OCI-LY1 (cell line): ENCODE measurements around the gene MAPT.

ENCODE experiments used
- CTCF ChIP-seq: fragments of 200-600 bp; sonication (generic), shearing (Covaris generic); IDR thresholded peaks from 2 replicates; pipeline ENCODE4 v1.5.1; 2017; ENCODE audit warnings: mild to moderate bottlenecking, antibody characterized with exemption, low read length, moderate library complexity, mixed read lengths
- EZH2 ChIP-seq: fragments of 200-600 bp; sonication (generic), shearing (Covaris generic); IDR thresholded peaks from 2 replicates; pipeline ENCODE4 v1.8.0; 2017; ENCODE audit warnings: borderline replicate concordance, mixed run types, mild to moderate bottlenecking, antibody characterized with exemption, low read length, moderate library complexity, mixed read lengths

DNA sequence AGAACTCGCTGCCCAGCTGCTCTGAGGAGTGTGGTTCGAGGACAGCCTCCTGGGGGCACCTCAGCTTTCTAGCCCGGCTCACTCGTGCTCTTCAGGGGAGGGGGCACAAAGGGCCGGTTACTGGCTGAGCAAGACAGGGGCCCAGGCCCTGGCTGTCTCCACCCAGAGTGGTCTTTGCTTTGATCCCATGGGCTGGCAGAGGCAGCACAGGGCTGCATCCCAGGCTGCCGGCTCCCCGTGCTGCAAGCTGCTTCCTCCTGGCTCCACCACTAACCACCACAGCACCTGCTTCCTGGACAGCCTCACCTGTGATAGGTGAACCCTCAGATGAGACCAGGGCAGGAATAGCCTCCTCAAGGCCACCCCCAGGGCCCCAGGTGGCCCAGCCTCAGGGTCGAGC, 42.9 kb upstream of the MAPT start:
- TF ChIP-seq EZH2 (no peak), CTCF (no peak)
